Peyer's patch (tissue), 4 donors: ENCODE data around the gene MNAT1. TPM values are rescaled to one million over a fixed set of nuclear protein-coding genes. Genes with fewer than 3 reads are reported as not detected.
A peak's percentile ranks its signal among the peaks of the same experiment; 100 is the strongest.
"Not testable (repeated sequence)": the region's sequence is repeated elsewhere in the genome, so short reads cannot be mapped to it uniquely, and the experiment has no call there.

Source experiments
- DNase-seq, 3 donors: peaks; one replicate each; pipeline ENCODE4 v3.0.0-alpha.2; 2017 to 2019
- H3K27ac ChIP-seq, 4 donors: fragments of 200-600 bp; sonication (generic); one replicate each; pipeline ENCODE4 v1.5.1; 2016 to 2019
- H3K27me3 ChIP-seq, 2 donors: fragments of 200-600 bp; sonication (generic); one replicate each; pipeline ENCODE4 v1.5.1; 2019
- H3K36me3 ChIP-seq, 3 donors: fragments of 200-600 bp; sonication (generic); one replicate each; pipeline ENCODE4 v1.5.1; 2016 to 2019
- H3K4me1 ChIP-seq, 4 donors: fragments of 200-600 bp; sonication (generic); one replicate each; pipeline ENCODE4 v1.5.1; 2016 to 2019
- H3K4me3 ChIP-seq, 4 donors: fragments of 200-600 bp; sonication (generic); 1 replicate in 3 of 4; 2 replicates in 1 of 4; pipeline ENCODE4 v1.5.1; 2016 to 2019; ENCODE audit warnings: mild to moderate bottlenecking in 1 of 4
- H3K9me3 ChIP-seq, 4 donors: fragments of 200-600 bp; sonication (generic); one replicate each; pipeline ENCODE4 v1.5.1; 2016 to 2019; ENCODE audit warnings: mild to moderate bottlenecking in 1 of 4
- POLR2A ChIP-seq, 2 donors: fragments of 450-650 bp; IDR thresholded peaks; one replicate each; pipeline ENCODE4 v1.5.1; 2017; ENCODE audit warnings: antibody characterized with exemption in 2 of 2, mild to moderate bottlenecking in 2 of 2, moderate library complexity in 2 of 2
- total RNA-seq, 4 donors: library from RNA; depleted of rRNA; stranded (reverse); fragments of >200 nt; gene quantifications; one replicate each; pipeline ENCODE4 v1.1.0, GENCODE V29; 2016
- TF ChIP-seq, protein P1 (sequence below), 6 experiments: fragments of 450-650 bp in 4 of 6; fragments of 200-600 bp in 2 of 6; sonication (generic) in 1 of 6; IDR thresholded peaks; one replicate each; pipeline ENCODE4 v1.5.1; 2017 to 2019; ENCODE audit warnings: antibody characterized with exemption in 6 of 6, mild to moderate bottlenecking in 3 of 6, moderate library complexity in 1 of 6

The MNAT1 gene
- total RNA-seq, 4 donors from 2014 or later = 7.5 to 66.8 (median 17.2) TPM

DNA sequence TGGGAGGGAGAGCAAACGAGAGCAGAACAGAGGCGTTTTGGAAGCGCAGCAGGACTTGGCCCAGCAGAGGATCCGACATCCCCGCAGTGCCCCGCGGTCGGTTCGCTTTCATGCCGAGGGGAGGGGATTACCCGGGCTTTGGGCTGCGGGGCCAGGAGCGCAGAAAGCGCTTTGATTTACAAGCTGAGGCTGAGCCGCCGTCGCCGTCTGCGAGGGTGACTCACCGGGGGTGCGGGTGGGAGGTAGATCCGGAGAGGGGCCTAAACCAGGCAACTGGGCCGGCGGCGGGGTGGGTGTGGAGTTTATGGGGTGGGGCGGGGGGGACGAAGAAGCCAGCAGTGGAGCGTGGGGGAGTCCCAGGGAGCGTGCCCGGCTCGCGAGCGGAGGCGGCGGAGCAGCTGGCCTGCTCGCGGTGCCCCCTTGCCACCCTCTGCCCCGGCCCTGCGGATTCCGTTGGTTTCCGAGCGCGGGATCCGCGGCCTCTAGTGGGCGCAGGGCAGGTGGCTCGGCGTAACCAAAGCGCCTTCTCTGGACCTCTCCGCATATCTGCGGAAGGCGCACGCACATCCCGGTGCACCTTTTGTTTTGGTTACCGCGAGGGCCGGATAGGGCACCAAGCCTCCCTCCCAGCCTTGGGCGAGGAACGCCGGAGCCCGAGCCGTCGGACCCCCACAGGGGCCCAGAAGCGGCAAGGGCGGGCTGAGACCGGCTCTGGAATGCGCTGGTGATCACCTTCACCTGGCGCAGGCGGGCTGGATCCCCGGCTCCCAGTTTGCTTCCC is 13.0 kb upstream of the MNAT1 start:
- H3K27me3 ChIP-seq = peaks cover 0 to 29% of the 10 kb centered on the region in 2 donors
- H3K36me3 ChIP-seq = no peaks in the 10 kb centered on the region
- H3K9me3 ChIP-seq = no peaks in the 10 kb centered on the region
- peak overlapping the region; percentile 47 to 75 (median 64) for H3K4me3 ChIP-seq
- DNase-seq = peak in 2 of 3 donors; percentile 53
- TF ChIP-seq POLR2A (IDR thresholded peaks at IDR 0.05) = no peak
- TF ChIP-seq, protein P1, sequence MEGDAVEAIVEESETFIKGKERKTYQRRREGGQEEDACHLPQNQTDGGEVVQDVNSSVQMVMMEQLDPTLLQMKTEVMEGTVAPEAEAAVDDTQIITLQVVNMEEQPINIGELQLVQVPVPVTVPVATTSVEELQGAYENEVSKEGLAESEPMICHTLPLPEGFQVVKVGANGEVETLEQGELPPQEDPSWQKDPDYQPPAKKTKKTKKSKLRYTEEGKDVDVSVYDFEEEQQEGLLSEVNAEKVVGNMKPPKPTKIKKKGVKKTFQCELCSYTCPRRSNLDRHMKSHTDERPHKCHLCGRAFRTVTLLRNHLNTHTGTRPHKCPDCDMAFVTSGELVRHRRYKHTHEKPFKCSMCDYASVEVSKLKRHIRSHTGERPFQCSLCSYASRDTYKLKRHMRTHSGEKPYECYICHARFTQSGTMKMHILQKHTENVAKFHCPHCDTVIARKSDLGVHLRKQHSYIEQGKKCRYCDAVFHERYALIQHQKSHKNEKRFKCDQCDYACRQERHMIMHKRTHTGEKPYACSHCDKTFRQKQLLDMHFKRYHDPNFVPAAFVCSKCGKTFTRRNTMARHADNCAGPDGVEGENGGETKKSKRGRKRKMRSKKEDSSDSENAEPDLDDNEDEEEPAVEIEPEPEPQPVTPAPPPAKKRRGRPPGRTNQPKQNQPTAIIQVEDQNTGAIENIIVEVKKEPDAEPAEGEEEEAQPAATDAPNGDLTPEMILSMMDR (IDR thresholded peaks at IDR 0.05) = peak in 1 of 6 experiments; percentile 19
- peaks cover 0 to 36% (median 14%) of the 10 kb centered on the region in 4 donors for H3K4me1 ChIP-seq
- H3K27ac ChIP-seq = no peak overlapping the region

DNA sequence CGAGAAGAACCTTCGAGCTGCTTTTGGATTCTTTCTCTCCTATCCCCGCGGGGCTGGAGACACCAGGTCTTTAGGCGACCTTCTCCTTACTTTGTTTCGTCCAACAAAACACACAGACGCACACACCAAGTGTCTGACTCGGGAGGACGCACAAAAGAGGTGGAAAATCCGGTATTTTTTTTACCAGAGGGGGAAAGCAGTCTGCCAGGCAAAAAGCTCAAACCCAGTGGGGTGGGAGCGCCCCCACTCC is 12.5 kb upstream of the MNAT1 start:
- TF ChIP-seq POLR2A (IDR thresholded peaks at IDR 0.05) = no peak
- TF ChIP-seq, protein P1 (IDR thresholded peaks at IDR 0.05) = no peak
- Histone ChIP-seq H3K36me3 (no peaks in the 10 kb centered on the region), H3K4me3 (peak overlapping the region; percentile 47 to 75 (median 64)), H3K4me1 (peaks cover 0 to 36% (median 14%) of the 10 kb centered on the region in 4 donors), H3K9me3 (no peaks in the 10 kb centered on the region), H3K27me3 (peaks cover 0 to 29% of the 10 kb centered on the region in 2 donors), H3K27ac (no peak overlapping the region)
- no peak for DNase-seq

DNA sequence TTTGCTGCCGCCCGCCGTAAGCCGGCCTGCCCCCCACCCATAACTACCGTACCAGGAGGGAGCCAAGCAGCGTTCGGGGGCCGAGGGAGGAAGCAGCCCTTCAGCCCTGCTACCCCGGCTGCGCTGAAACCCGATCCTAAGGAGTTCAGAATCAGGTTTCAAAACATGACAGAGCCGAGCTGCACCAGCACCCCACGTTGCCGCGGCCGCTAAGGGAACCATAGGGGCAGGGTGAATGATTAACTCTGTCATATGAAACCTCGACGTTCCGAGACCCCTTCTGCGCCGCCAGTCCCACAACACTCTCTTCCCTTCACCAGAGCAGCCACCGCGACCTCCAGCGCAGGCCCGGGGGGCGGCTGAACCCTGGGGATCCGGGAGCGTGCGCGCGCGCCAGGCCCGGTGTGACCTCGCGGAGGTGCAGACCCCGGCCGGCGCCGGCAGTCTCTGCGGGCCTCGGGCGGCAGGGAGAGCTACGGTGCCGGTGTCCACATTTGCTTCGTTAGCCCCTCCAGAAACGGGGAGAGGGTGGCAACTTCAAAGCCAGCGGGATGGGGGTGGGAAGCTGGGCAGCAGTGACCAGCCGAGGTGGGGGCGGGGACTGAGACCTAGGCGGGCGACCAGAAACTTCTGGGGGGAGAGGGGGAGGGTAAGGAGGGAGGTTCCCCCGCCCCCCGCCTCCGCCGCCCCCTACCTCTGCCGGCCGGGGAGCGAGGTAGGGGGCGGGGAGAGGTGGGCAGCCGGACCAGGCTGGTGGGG is 12.0 kb upstream of the MNAT1 start:
- Histone ChIP-seq H3K27me3 (peaks cover 0 to 29% of the 10 kb centered on the region in 2 donors), H3K9me3 (no peaks in the 10 kb centered on the region), H3K36me3 (no peaks in the 10 kb centered on the region), H3K27ac (peak overlapping the region in 1 of 4 donors; percentile 38), H3K4me3 (peak overlapping the region; percentile 47 to 75 (median 64)), H3K4me1 (peaks cover 0 to 36% (median 14%) of the 10 kb centered on the region in 4 donors)
- TF ChIP-seq, protein P1 (IDR thresholded peaks at IDR 0.05) = no peak
- no peak for TF ChIP-seq POLR2A (IDR thresholded peaks at IDR 0.05)
- DNase-seq = peak in 1 of 3 donors; percentile 48

DNA sequence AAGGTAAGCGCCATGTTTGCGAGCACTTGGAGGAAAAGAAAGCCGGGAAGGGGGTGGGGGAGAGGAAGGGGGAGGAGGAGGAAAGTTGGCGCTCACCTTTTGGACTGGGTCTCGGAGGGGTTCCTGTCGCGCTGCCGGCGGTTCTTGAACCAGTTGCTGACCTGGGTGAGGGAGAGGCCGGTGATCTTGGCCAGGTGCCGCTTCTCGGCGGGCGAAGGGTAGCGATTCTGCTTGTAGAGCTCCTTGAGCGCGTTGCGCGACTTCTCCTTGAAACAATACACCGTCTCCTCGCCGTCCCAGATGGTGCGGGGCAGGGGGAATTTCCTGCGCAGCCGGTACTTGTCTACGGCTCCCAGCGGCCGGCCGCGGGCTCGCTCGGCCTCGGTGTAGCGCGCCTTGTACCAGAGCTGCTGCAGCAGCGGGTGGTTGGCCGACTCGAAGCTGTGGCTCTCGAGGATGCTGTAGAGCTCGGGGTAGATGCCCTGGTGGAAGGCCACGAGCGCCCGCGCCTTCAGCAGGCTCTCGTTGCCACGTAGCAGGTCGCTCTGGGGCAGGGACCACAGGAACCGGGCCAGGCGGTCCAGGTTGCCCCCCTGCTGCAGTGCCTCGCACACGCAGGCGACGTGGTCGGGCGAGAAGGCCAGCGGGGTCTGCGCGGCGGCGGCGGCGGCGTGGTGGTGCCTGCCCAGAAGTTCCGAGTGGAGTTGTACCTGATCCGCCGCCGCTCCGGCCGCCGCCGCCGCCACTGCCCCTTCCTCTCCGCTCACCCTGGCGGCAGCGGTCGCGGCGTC is 11.2 kb upstream of the MNAT1 start:
- TF ChIP-seq POLR2A (IDR thresholded peaks at IDR 0.05) = no peak
- TF ChIP-seq, protein P1 (IDR thresholded peaks at IDR 0.05) = no peak
- Histone ChIP-seq H3K4me3 (peak overlapping the region; percentile 47 to 75 (median 64)), H3K27me3 (peaks cover 0 to 29% of the 10 kb centered on the region in 2 donors), H3K4me1 (peaks cover 0 to 36% (median 14%) of the 10 kb centered on the region in 4 donors), H3K9me3 (no peaks in the 10 kb centered on the region), H3K36me3 (no peaks in the 10 kb centered on the region), H3K27ac (peak overlapping the region in 2 of 4 donors; percentile 38 to 47)
- peak in 2 of 3 donors; percentile 54 to 58 for DNase-seq

DNA sequence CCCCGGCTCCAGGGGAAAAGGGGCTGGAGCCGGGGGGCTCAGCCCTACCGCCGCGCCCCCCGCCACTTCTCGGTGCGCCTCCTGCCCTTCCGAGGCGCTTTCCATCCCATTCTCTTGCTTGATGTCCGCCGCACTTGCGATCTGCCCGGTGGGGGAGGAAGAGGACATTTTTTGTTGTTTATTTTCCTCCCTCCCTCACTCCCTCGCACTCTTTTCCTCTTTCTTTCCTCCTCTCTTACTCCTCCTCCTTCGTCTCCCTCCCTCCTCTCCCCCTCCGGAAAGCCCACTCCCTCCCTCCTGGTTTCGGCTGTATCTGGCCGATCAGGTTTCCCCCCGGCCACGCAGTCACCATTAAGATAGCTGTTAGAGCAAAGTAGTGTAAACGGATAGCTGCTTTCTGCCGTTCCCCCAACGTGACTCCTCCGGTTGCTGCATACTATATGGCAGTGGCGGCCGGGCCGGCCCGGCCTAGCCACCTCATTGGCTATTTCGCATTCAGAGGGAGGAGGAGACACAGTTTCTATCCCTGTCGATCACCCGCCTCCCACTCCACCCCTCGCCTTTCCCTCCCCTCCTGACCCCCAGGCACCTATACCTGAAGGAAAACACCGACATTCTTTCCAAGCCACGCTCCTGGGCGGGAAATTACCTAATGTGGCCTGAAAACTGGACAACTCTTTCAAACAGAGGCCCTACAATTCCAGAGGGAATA is 10.5 kb upstream of the MNAT1 start, which contains the start of gene SIX4:
Gene SIX4 (minus strand): TSS at position 445 of the 712 bp plus-strand sequence. CDS start 277 bp downstream, at position 168.
- peak within 1 kb of the TSS in 2 of 4 donors; percentile 38 to 47 for H3K27ac ChIP-seq
- TF ChIP-seq, protein P1 (IDR thresholded peaks at IDR 0.05) = no peak
- no peak for TF ChIP-seq POLR2A (IDR thresholded peaks at IDR 0.05)
- H3K27me3 ChIP-seq = peaks cover 0 to 29% of the 10 kb centered on the region in 2 donors

DNA sequence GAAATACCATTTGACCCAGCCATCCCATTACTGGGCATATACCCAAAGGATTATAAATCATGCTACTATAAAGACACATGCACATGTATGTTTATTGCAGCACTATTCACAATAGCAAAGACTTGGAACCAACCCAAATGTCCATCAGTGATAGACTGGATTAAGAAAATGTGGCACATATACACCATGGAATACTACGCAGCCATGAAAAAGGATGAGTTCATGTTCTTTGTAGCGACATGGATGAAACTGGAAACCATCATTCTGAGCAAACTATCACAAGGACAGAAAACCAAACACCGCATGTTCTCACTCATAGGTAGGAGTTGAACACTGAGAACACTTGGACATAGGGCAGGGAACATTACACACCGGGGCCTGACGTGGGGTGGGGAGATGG is 3.3 kb upstream of the MNAT1 start:
- not testable (repeated sequence) for DNase-seq, H3K9me3 ChIP-seq, H3K4me1 ChIP-seq, H3K36me3 ChIP-seq, H3K27ac ChIP-seq, H3K4me3 ChIP-seq, H3K27me3 ChIP-seq

More for the DNA sequence above, 10.5 kb upstream of the MNAT1 start, which contains the start of gene SIX4:
- DNase-seq = peak in 2 of 3 donors; percentile 54 to 73
- no peaks in the 10 kb centered on the region for H3K9me3 ChIP-seq
- H3K4me3 ChIP-seq = peak within 1 kb of the TSS; percentile 47 to 75 (median 64)
- no peaks in the 10 kb centered on the region for H3K36me3 ChIP-seq
- peaks cover 0 to 36% (median 14%) of the 10 kb centered on the region in 4 donors for H3K4me1 ChIP-seq
